Uterus (tissue), 4 donors: Measurements from ENCODE around the gene SYNJ2. TPM values are rescaled to one million over a fixed set of nuclear protein-coding genes. Genes with fewer than 3 reads are reported as not detected.
A peak's percentile ranks its signal among the peaks of the same experiment; 100 is the strongest.

Source experiments
- DNase-seq, 2 donors: peaks; one replicate each; pipeline ENCODE4 v3.0.0-alpha.2; 2019 to 2020
- H3K27ac ChIP-seq, 2 donors: fragments of 200-600 bp; sonication (generic); 1 replicate in 1 of 2; 2 replicates in 1 of 2; pipeline ENCODE4 v1.5.1; 2016 to 2018
- H3K27me3 ChIP-seq, 2 donors: fragments of 200-600 bp; sonication (generic); one replicate each; pipeline ENCODE4 v1.5.1; 2018 to 2019; ENCODE audit warnings: control low read depth in 1 of 2
- H3K36me3 ChIP-seq, 2 donors: fragments of 200-600 bp; sonication (generic); one replicate each; pipeline ENCODE4 v1.5.1; 2019; ENCODE audit warnings: control low read depth in 1 of 2
- H3K4me1 ChIP-seq, 2 donors: fragments of 200-600 bp; sonication (generic); one replicate each; pipeline ENCODE4 v1.5.1; 2018 to 2019; ENCODE audit warnings: control low read depth in 1 of 2
- H3K4me3 ChIP-seq, 2 donors: fragments of 200-600 bp; sonication (generic); 1 replicate in 1 of 2; 2 replicates in 1 of 2; pipeline ENCODE4 v1.5.1; 2018 to 2019; ENCODE audit warnings: mild to moderate bottlenecking in 1 of 2
- H3K9me3 ChIP-seq, 2 donors: fragments of 200-600 bp; sonication (generic); one replicate each; pipeline ENCODE4 v1.5.1; 2019; ENCODE audit warnings: control low read depth in 1 of 2
- CTCF ChIP-seq, 4 experiments: fragments of 200-600 bp in 2 of 4; fragments of 450-650 bp in 2 of 4; sonication (generic) in 2 of 4; IDR thresholded peaks; one replicate each; pipeline ENCODE4 v1.5.1; 2016 to 2019; ENCODE audit warnings: antibody characterized with exemption in 4 of 4, mild to moderate bottlenecking in 2 of 4, moderate library complexity in 1 of 4
- POLR2A ChIP-seq, 2 donors: fragments of 450-650 bp; IDR thresholded peaks; one replicate each; pipeline ENCODE4 v1.6.1; 2016; ENCODE audit warnings: antibody characterized with exemption in 2 of 2, mild to moderate bottlenecking in 1 of 2, moderate library complexity in 1 of 2
- intact Hi-C: fragments of 100-400 bp; cut with DNase I; formaldehyde crosslinking; loops from one replicate; pipeline ENCODE4 v1.15.1; 2023; ENCODE audit warnings: low total_unique reads
- total RNA-seq, 4 donors: library from RNA; depleted of rRNA in 3 of 4; stranded (reverse); fragments of >200 nt in 3 of 4; gene quantifications; one replicate each; pipeline versions ENCODE4 v1.1.0 to v1.2.4, GENCODE V29; 2014 to 2023
- donor health status: DM: yes; HTN: yes; CAD: no.

Gene SYNJ2
- total RNA-seq, 4 donors from 2014 or later: 9.5 to 32.2 (median 13.5) TPM

DNA sequence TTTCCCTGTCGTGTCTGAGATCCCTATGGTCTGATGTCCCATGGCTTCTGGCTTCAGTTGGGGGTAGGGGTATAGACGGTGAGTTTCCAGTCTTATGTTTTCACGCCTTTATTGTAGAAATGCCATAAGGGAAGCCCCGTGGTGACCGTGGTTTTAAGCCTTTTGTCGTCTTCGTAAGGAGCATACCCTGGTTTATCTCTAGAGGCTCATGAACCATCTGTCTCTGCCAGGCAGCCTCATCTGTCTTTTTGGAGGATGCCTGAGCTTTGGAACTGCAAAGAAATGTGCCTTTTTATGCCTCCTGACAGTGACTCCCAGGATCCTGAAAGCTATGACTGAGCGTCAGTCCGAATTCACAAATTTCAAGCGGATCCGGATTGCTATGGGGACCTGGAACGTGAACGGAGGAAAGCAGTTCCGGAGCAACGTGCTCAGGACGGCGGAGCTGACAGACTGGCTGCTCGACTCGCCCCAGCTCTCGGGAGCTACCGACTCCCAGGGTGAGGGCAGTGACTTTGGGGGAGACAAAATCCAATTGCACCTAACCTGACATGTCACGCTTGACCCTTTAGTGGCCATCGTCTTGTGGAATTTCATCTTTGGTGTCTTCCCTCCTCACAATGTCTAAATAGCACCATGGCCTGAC lies 84.6 kb downstream of the SYNJ2 start:
- no peaks in the 10 kb centered on the region for H3K27me3 ChIP-seq
- no peaks in the 10 kb centered on the region for H3K4me1 ChIP-seq
- TF ChIP-seq CTCF (IDR thresholded peaks at IDR 0.05): no peak
- no peak for TF ChIP-seq POLR2A (IDR thresholded peaks at IDR 0.05)
- intact Hi-C loops: loop anchor here (10.0 kb wide), 1 partner anchor 91 kb away; no protein-coding TSS in a partner anchor
- H3K36me3 ChIP-seq: no peaks in the 10 kb centered on the region
- no peak for DNase-seq
- no peak overlapping the region for H3K27ac ChIP-seq
- no peak overlapping the region for H3K4me3 ChIP-seq
- no peaks in the 10 kb centered on the region for H3K9me3 ChIP-seq

DNA sequence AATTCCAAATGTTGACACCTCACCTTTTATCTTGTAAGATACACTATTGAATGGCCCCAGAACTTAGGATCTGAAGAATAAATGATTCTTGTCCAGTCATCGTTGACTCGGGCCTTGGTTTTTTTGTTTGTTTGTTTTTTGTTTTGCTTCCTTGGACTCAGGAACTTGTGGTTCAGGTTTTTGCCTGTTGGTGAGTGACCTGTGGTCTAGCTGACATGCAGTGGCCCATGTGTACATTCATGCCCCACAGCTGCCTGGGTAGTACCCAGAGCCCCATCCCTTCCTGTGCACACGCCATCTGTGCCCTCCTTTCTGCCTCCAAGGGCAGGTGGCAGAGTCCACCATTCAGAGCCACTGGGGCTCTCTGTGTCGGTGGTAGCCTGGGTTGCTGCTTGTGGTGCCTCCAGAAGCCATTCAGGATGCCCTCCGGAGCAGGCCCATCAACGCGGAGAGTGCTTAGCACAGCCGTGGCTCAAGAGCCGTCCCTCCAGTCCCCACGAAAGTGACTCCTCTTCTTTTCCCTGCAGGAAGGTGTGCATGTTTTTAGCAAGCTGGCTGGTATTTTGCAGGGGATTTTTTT lies 85.9 kb downstream of the SYNJ2 start:
- H3K36me3 ChIP-seq: no peaks in the 10 kb centered on the region
- DNase-seq: no peak
- no peaks in the 10 kb centered on the region for H3K27me3 ChIP-seq
- intact Hi-C loops: loop anchor here (10.0 kb wide), 1 partner anchor 93 kb away; no protein-coding TSS in a partner anchor
- H3K27ac ChIP-seq: no peak overlapping the region
- H3K4me1 ChIP-seq: no peaks in the 10 kb centered on the region
- H3K9me3 ChIP-seq: no peaks in the 10 kb centered on the region
- no peak overlapping the region for H3K4me3 ChIP-seq
- TF ChIP-seq CTCF (IDR thresholded peaks at IDR 0.05) (no peak), POLR2A (IDR thresholded peaks at IDR 0.05) (no peak)

GRCh38 chr6:158068156-158068892 lies 86.7 kb downstream of the SYNJ2 start:
- no peaks in the 10 kb centered on the region for H3K36me3 ChIP-seq

DNA sequence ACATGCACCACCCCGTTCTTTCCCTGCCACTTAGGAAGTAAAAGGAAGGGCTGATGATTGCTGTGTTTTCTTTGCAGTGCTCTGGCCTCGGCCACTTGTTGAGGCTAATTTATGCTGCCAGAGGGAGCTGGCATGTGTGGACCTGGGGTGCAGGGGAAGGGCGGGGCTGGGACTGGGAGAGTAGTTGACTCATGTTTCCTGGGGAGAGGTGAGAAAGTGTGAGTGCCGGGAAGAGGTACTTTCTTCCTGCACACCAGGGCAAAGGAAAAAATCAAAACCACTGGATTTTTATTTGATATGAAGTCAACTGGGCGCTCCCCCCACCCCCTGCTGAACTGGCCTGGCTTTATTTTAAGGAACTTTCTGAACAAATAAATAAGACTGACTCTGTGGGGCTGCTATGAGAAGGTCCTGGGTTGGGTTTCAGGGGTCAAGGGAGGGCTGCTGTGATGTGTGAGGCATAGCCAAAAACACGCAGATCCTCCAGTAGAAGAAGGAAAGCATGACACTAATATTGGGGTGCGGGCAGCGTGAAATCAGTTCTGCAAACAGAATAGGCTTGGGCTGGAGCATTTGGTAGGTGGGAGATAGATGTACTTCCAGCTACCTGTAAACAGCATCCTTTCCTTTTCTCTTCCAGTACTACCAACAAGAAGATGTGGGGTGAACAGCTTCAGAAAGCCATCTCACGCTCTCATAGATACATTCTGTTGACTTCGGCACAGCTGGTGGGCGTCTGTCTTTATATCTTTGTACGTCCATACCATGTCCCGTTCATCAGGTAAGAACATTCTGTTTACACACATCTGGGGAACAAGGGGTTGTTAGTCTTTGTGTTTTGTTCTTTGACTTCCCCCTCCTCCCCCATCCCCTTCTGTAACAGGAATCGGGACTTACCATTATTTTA lies 87.5 kb downstream of the SYNJ2 start:
- H3K9me3 ChIP-seq: no peaks in the 10 kb centered on the region
- H3K36me3 ChIP-seq: no peaks in the 10 kb centered on the region
- intact Hi-C loops: loop anchor here (10.0 kb wide), 1 partner anchor 94 kb away; no protein-coding TSS in a partner anchor
- H3K27ac ChIP-seq: peak overlapping the region in 1 of 2 donors; percentile 37
- TF ChIP-seq CTCF (IDR thresholded peaks at IDR 0.05) (no peak), POLR2A (IDR thresholded peaks at IDR 0.05) (no peak)
- H3K27me3 ChIP-seq: no peaks in the 10 kb centered on the region
- no peaks in the 10 kb centered on the region for H3K4me1 ChIP-seq
- no peak overlapping the region for H3K4me3 ChIP-seq
- peak in 1 of 2 donors; percentile 53 for DNase-seq

More at GRCh38 chr6:158068156-158068892, 86.7 kb downstream of the SYNJ2 start:
- intact Hi-C loops: loop anchor here (10.0 kb wide), 1 partner anchor 94 kb away; no protein-coding TSS in a partner anchor
- DNase-seq: no peak
- no peak for TF ChIP-seq POLR2A (IDR thresholded peaks at IDR 0.05)
- TF ChIP-seq CTCF (IDR thresholded peaks at IDR 0.05): no peak
- Histone ChIP-seq H3K27ac (no peak overlapping the region), H3K27me3 (no peaks in the 10 kb centered on the region), H3K4me3 (no peak overlapping the region), H3K4me1 (no peaks in the 10 kb centered on the region), H3K9me3 (no peaks in the 10 kb centered on the region)
